HG03196 (cell line): ENCODE measurements around the gene PLXNA4.

ENCODE experiments used
- ATAC-seq: cut with Tn5 transposase; IDR thresholded peaks from one replicate; pipeline ENCODE4 v1.9.1; 2021; ENCODE audit not compliant: unreplicated experiment

PLXNA4 gene

DNA sequence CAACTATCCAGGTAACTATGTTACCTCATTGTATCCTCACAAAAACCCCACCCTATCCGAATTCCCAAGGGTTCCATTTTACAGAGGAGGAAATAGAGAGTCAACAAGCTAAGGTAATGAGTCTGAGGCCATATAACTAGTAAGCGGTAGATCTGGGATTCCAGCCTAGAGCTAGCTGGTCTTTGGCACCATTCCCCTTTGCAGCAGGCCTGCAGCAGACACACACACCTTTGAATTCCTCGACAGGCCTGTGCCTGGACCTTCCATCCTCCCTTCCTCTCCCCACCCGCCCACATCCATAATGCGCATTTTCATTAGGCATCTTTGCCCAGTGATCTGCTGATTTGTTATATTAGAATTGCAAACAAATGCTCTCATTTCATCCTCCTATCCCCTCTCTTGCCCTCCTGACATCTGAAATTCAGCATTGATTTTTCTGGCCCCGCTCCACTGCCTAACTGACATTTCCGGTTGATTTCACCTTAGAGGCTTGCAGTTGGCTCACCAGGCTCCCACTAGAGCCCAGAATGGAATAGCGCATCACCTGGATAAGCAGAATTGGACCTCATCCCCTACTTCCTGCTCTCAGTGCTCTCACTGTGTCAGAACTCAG is 129.5 kb downstream of the PLXNA4 start:
- ATAC-seq: no peak

DNA sequence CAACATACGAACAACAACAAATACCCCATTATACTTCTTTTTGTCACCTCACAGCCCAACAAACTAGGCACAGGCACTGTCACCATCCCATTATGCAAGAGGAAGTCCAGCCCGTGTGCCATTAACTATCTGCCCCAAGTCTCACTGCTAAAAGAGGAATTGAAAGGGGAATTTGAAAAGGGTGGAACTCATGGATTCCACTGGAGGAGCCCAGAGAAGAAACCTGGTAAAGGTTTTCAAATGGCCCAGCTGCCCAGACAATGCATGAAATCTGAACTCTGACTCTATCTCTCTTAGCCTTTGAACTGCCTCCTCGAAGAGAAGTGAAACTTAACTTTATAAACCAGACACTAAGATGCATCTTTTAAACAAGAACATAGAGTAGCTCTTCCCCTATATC is 130.0 kb downstream of the PLXNA4 start:
- no peak for ATAC-seq

DNA sequence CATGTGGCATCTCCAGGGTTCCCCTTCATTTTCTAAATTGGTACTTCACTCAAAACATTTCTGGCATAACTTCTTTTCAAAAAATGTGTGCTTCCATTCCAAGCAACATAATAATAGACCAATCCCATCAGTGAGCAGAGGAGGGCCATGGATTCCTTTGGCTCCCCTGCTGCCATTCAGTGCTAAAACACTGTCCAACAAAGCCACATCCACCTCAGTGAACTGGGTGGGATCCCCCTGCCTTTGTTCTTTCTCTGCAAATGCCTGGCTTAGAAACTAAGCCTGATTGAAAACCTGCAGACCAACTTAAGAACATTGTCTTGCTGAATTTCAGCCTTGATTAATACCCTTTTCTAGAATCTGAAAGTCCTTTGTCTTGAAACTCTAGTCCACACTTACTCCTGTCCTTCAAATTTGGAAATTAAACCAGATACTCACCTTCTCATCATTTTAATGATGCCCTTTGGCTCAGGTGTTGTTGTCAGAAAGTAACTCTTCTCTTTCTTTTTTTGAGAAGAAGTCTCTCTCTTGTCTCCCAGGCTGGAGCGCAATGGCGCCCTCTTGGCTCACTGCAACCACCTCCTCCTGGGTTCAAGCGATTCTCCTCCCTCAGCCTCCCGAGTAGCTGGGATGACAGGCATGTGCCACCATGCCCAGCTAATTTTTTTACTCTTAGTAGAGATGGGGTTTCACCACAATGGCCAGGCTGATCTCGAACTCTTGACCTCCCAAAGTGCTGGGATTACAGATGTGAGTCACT is 132.3 kb downstream of the PLXNA4 start:
- ATAC-seq: no peak

DNA sequence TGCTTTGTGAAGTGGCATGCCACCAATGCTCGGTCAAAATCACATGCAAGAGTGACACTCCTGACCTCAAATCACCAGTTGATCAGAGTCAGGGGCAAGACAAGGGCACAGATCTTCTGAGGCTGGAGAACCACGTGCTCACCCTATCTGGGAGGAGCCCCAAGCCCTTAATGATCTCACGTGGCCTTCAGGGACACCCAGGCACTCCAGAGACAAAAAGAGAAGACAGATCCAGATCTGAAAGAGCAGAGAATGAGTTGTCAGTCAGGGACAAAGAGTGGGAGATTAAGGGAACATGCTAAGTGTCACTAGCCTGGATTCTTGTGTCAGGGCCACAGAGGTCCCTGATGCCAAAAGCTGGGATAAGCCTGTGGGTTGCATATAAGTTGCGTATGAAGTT is 134.3 kb downstream of the PLXNA4 start:
- no peak for ATAC-seq

DNA sequence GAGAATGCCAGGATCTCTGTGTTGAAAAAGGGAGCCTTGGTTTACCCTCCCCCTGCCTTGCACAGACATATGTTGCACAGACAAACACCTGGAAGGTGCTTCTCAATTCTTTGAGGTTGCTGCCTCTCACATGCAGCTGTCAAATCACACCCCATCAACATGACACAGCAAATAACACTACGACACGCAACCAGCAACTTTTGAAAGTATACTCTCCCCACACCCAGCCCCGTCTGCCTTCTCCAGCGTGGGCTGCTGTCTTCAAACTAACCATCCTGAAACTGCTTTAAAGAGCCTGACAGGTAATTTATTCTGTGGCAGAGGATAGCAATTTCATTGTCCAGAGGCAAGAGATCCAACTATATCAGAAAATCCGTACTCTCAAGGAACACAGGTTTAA is 136.1 kb downstream of the PLXNA4 start:
- no peak for ATAC-seq

DNA sequence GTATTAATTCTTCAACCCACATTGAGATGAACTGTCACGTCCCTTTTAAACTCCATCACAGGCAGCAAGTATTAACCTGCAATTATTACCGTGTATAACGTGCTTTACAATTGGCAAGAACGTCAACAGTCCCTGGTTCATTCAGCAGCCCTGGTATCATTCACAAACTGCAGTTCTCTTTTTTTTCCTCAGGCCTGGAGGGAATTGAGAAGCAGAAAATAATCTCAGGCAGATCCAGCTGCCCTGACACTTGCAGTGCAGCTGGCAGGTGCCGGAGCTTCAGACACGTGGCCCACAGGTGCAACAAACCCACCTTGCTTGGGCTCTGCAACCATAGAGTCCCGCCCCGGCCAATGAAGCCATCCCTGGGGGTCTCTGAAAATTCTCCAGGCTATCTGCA is 137.3 kb downstream of the PLXNA4 start:
- ATAC-seq: no peak

DNA sequence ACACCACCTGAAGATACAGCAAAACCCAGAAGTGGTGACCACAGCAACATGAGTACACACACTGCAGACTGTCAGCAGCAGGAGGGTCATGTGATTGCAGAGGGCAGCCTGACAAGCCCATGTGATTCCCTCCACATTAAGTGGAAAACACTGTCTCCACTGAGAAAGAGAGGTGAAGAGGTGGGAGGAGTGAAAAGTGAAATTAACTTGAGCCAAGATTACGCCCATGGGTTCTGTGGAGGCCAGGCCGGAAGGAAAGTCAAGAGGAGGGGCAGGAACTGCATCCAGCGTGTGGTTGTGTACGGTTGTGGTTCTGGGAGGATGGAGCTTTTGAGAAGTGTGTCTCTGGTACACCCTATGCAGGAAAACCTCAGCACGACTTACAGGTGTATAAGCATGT is 138.5 kb downstream of the PLXNA4 start:
- ATAC-seq: no peak

DNA sequence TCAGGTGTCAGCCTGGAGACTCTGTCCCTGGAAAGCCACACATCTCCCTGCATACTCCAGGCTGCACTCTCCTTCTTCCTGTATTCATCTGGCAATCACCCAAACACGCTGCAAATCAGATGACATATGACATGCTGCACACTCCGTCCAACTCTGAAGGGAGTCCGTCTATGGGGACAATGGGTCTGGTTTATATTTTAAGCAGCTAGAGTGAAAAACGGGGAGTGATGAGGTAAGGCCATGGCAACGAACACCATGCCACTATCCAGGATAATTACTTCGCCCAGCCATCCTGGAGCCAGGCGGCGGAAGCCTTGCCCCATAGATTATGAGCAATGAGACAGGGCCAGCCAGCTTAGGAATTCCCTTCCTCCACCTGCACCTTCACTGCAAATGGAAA is 140.1 kb downstream of the PLXNA4 start:
- no peak for ATAC-seq

DNA sequence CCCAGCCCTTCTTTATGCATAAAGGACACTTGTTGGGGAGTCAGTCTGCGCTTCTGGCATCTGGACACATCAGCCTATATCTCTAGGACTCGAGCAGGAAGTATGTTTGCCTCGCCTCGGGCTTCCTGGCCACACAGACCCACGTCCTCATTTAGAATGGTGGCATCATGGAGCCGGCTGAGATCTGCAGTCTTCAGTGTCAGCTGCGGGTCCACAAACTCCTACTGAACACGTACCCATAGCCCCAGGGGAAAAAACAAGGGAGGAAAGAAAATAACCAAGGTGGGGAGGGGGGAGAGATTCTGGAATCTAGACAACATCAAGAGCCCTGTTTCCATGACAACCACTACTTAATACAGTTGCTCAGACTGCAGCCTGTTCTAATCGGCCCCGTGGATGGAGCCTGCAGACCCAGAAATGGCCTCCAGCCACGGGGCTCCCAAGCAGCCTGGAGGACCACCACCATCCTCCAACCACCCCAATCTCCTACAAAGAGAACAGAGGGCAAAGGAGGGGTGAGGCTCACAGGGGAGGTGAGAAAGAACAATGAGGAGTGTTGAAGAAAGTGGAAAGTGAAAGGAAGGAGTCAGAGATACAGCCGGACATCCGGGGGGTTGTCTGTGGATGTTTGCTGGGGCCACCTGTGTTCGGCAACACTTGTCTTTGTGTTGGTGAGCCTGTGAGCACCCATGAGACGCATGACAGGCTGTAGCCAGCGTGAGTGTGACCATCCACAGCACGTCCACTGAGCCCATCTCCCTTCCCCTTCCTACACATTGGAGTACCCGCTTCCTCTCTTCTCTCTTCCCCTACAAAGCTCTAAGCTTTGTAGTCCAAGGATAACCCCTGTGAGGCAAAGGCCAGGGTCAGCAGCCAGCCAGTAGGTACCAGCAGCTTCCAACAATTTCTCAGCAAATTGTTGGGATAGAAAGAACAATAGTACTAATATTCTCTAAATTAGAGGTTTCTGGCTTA is 141.0 kb downstream of the PLXNA4 start:
- no peak for ATAC-seq

DNA sequence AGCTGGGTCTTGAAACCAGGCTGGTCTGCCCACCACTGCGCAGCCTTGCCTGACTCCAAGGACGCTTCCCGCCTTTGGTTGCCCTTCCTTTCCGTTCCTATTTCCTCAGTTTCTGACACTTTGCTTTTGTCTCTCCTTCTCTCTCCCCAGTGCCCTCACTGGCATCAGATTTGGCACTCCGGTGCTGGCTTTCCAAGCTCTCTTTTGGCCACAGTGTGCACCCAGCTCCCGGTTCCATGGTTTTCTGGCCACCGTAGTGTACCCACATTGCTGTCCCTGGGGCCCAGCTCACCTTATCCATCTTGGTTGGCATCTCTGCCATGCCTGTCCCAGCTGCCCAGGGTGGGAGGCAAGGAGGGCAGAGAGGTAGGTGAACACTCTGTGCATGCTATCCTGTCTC is 142.2 kb downstream of the PLXNA4 start:
- no peak for ATAC-seq

DNA sequence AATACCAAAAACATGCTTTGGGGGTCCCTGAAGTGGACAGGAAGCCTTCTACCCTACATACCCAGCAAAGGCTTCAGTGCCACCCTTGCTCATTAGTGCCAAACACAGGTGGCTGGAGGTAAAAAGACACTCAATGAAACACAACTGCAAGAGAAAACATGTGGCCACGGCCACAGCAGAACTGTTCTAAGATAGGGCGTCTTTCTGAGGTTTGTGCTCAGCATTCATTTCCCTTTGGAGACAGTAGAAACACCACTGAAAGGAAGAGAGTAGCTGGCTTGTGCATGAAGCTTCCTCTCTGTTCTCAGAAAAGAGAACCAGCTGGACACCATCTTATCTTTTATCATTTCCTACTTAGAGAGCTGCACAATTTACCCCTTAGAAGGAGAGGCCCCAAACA is 143.0 kb downstream of the PLXNA4 start:
- ATAC-seq: no peak

DNA sequence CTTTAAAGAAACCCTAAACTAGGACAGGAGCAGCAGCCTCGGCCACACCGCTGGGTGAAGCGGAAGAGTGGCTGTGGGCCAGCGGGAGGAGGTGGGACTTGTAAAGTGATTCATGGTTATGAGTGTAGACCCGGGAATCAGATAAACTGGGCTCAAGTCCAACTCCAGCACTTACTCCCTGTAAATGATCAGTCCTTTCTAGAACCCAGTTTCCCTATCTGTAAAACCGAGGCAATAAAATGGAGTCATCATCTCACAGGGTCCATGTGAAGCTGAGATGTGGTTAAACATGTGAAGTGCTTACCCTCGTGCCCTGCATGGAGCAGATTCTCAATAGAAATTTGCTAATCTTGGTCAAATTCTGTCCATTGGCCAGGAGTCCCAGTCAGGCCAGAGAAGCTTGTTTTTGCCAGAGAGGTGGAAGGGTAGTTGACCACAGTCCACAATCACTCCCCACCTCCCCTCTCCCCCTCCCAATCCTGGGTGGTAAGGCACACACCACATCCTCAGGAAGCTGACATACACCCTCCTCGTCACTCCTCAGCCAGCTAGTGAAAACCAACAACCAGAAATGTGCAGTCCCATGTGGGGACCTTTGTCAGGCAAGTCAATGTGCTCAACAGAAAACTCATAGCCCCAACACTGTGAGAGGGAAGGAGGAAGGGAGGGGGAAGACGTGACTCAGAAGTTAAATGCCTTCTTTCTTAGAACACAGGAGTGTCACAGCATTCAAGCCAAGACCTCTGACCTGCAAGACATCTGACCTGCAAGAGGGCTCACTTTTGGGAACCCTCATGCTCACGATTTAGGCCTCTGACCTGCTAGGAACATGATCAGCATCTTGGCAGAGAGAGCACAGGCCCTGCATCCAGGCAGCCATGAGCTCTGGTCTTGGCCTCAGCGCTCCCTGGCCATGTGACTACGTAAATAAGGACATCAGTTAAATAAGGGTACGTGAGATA is 145.1 kb downstream of the PLXNA4 start:
- ATAC-seq: no peak

DNA sequence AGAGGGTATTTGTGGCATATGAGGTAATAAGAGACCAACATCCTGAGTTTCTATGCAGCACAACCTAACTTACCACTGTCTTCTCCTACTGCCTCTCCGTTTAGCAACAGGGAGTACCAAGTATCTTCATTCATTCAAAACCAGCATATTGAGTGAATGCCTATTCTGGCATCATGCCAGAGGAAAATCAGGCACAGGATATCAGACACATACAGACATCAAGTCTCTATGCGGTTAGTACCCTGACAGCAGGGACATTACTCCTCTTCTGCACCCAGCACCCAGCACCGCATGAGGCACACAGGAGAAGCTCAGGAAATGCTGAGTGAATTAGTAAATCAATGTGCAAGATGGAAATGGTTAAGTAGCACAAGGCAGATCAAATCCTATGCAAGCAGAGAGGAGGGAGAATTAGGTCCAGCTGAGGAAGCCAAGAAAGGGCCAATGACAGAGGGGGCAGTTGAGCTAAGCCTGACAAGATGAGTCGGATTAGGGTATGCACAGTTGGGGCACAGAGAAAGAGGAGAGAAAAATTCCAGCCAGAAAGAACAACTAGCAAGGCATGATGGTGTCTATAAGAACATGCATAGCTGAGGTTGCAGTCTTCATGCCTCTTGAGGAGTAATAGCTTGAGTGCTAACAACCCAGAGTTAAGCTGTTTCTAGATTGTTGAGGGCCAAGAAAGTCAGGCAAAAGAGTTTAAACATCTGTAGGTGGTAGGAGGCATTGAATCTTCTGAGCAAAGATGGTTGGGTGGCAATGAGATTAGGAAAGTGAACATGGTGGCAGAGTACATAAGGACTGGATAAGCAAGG is 146.0 kb downstream of the PLXNA4 start:
- ATAC-seq: no peak

DNA sequence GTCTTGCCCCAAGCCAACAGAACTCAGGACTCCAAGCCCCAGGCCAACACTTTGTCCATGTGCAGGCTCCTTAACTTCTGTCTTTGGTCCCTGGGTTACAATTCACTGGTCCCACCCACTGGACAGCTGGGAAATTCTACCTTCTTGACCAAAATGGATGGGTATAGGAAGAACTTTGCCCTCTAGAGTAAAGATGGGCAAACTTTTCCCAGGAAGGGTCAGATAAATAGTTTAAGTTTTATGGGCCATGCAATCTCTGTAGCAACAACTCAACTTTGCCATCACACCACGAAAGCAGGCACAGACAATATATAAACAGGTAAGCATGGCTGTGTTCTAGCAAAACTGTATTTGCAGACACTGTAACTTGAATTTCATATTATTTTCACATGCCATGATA is 147.1 kb downstream of the PLXNA4 start:
- ATAC-seq: no peak

DNA sequence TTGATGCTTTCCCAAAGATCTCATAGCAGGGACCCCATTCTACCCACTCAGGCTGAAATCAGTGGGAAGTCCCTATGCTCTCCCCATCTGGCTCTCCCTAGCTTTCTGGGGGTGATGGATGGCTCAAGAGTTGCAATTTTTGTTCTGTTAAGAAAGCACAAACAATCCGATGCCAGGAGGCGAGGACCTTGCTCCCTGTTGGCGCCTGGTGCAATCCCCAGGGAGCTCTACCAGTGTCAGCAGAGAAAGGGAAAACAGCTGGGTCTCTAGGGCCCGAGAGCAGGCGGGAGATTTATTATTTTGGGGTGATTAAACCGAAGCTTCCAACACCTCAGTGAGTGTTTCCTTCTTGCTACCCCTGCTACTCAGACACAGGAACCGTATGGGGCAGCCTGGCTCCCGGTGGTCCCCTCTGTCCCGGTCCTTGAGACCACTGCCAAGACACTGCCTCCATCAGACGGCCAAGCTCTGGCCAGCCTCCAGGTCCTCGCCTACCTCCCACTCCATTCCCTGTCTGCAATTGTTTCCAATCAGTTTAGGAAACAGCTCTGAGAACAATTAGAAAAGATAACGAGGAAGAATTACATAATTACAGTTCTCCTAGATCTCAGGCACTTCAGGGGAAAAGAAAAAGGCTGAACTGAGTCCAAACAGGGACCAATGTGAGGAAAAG is 147.9 kb downstream of the PLXNA4 start:
- no peak for ATAC-seq

DNA sequence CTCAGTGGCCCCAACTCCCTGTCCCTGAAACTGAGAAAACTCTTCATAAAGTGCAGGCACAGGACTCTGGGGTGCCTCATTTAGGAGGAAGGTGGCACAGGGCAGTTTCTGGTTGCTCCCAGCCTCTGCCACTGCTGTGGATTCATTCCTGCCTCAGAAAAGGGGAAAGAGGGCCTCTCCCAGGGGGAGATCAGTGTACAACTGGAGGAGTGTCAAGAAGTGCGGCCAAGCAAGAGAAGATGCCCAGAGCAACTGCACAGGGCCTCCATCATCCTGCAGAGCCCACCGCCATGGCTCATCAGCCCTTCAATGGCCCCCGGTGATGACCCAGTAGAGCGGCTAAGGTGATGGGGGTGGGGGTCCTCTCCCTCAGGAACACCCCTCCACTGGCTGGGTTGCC is 150.3 kb downstream of the PLXNA4 start:
- no peak for ATAC-seq

DNA sequence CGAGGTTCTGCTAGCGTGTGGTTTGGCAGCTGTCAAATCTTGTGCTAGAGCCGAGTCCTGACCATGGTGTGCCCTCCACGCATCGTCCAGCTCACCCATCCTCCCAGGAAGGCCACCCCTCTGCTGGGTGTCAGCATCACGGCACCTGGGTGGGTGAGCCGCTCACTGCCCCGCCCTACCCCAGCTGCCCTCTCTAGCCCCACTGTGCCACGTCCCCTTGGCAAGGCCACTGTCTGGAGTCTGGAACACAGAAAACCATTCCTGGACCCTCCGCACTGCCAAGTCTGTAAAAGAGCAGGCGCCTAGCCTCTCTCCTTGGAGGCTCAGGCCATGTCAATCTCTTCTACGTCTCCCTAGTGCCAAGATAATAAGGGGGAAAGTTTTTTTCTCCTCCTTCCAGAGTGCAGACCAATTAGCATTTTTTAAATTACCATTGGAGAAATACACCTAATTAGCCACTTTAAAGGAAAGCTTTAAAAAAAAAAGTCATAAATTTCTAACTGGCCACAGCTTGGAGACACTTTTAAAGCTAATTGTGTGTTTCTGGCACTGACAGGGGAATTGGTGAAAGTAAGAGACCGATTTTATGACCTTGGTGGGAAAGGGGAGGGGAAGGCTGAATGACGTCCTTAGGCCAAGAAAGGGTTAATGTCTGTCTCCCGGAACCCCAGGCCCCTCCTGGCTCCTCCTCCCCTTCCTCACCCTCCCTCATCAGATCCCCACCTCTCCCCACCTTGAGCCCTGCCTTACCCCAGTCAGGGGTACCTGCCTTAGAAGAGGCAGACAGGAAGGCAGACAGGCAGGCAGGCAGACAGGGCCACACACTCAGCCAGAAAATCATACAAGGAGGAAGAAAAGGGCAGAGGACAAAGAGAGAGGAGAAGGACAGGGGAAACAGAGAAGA is 151.2 kb downstream of the PLXNA4 start:
- ATAC-seq: no peak

DNA sequence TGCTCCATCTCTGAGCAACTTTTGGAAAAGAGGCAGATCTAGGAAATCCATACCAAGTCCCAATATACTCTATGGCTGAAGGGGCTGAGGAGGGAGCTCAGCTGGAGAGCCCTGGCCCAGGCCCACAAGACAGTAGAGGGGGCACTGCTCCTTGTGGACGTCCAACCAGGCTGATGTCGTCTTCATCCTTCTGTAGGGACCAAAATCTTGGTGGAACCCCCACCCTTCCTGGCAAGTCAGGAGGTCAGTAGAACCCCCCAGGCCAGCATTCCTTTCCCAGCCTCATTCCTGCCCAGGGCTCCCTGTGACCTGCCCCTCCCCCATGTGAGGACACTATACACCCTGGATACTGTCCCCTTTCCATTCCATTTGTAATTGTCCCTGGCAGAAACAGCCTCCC is 152.0 kb downstream of the PLXNA4 start:
- no peak for ATAC-seq
